ENCODE data around the gene STRN. TPM values are rescaled to one million over a fixed set of nuclear protein-coding genes. Genes with fewer than 3 reads are reported as not detected.
A peak's percentile ranks its signal among the peaks of the same experiment; 100 is the strongest.
"Not testable (repeated sequence)": the region's sequence is repeated elsewhere in the genome, so short reads cannot be mapped to it uniquely, and the experiment has no call there.

STRN gene
- total RNA-seq, 2 experiments from 2014 or later = 20.4 to 20.8 TPM

GRCh38 chr2:36892805-36893204 is 73.5 kb downstream of the STRN start:
- Mint-ChIP-seq H3K27me3 (no peaks in the 10 kb centered on the region), H3K4me1 (ENCODE audit: low read depth) (no peaks in the 10 kb centered on the region), H3K9me3 (no peaks in the 10 kb centered on the region), H3K36me3 (ENCODE audit: low read depth) (peaks cover 79% of the 10 kb centered on the region), H3K27ac (no peak overlapping the region), H3K4me3 (no peak overlapping the region)
- DNase-seq = no peak
- ATAC-seq (ENCODE audit: poor library complexity) = no peak
- POLR2A ChIA-PET = interaction anchor here (0.7 kb wide), 1 partner anchor 24 kb away, joined by 3 read pairs; no protein-coding TSS in a partner anchor
- Histone ChIP-seq H3K4me1 (ENCODE audit: insufficient read depth, low read length) (no peaks in the 10 kb centered on the region), H3K27me3 (ENCODE audit: control insufficient read depth in 1 of 2, insufficient read depth in 2 of 2, low read length in 2 of 2) (no peaks in the 10 kb centered on the region), H3K27ac (ENCODE audit: low read depth in 1 of 2, low read length in 2 of 2) (no peak overlapping the region), H3K36me3 (ENCODE audit: insufficient read depth, low read length) (peaks cover 24% of the 10 kb centered on the region), H3K4me3 (ENCODE audit: low read length) (no peak overlapping the region), H3K9me3 (ENCODE audit: control insufficient read depth in 1 of 2, insufficient read depth in 1 of 2, low read length in 2 of 2) (no peaks in the 10 kb centered on the region)
- CTCF ChIA-PET = no interaction called here
- TF ChIP-seq, protein P1, sequence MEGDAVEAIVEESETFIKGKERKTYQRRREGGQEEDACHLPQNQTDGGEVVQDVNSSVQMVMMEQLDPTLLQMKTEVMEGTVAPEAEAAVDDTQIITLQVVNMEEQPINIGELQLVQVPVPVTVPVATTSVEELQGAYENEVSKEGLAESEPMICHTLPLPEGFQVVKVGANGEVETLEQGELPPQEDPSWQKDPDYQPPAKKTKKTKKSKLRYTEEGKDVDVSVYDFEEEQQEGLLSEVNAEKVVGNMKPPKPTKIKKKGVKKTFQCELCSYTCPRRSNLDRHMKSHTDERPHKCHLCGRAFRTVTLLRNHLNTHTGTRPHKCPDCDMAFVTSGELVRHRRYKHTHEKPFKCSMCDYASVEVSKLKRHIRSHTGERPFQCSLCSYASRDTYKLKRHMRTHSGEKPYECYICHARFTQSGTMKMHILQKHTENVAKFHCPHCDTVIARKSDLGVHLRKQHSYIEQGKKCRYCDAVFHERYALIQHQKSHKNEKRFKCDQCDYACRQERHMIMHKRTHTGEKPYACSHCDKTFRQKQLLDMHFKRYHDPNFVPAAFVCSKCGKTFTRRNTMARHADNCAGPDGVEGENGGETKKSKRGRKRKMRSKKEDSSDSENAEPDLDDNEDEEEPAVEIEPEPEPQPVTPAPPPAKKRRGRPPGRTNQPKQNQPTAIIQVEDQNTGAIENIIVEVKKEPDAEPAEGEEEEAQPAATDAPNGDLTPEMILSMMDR (IDR thresholded peaks at IDR 0.05) = no peak
- intact Hi-C loops (cut with DNase I, micrococcal nuclease) = no loop called here

- Mint-ChIP-seq H3K27ac (no peak overlapping the region), H3K4me1 (ENCODE audit: low read depth) (no peaks in the 10 kb centered on the region), H3K36me3 (ENCODE audit: low read depth) (peaks cover 82% of the 10 kb centered on the region), H3K27me3 (no peaks in the 10 kb centered on the region), H3K9me3 (no peaks in the 10 kb centered on the region), H3K4me3 (no peak overlapping the region)
- H3K4me3 ChIP-seq (ENCODE audit: low read length) = no peak overlapping the region
- H3K36me3 ChIP-seq (ENCODE audit: insufficient read depth, low read length) = peaks cover 37% of the 10 kb centered on the region
- intact Hi-C loops (cut with DNase I, micrococcal nuclease) = no loop called here
- H3K9me3 ChIP-seq (ENCODE audit: control insufficient read depth in 1 of 2, insufficient read depth in 1 of 2, low read length in 2 of 2) = no peaks in the 10 kb centered on the region
- no peak overlapping the region for H3K27ac ChIP-seq (ENCODE audit: low read depth in 1 of 2, low read length in 2 of 2)
- ChIA-PET POLR2A (no interaction called here), CTCF (interaction anchor here (0.6 kb wide), 1 partner anchor 79 kb away, joined by 3 read pairs; no protein-coding TSS in a partner anchor)
- no peak for ATAC-seq (ENCODE audit: poor library complexity)
- no peaks in the 10 kb centered on the region for H3K4me1 ChIP-seq (ENCODE audit: insufficient read depth, low read length)
- peak in 2 of 14 experiments; percentile 13 to 41 for DNase-seq
- no peaks in the 10 kb centered on the region for H3K27me3 ChIP-seq (ENCODE audit: control insufficient read depth in 1 of 2, insufficient read depth in 2 of 2, low read length in 2 of 2)
- TF ChIP-seq, protein P1 (IDR thresholded peaks at IDR 0.05) = no peak
Measured at GRCh38 chr2:36889795-36890194, 76.5 kb downstream of the STRN start.

GRCh38 chr2:36887095-36887494 is 79.2 kb downstream of the STRN start:
- DNase-seq; H3K27me3 Mint-ChIP-seq; H3K27ac ChIP-seq (ENCODE audit: low read depth in 1 of 2, low read length in 2 of 2); H3K9me3 Mint-ChIP-seq; H3K27me3 ChIP-seq (ENCODE audit: control insufficient read depth in 1 of 2, insufficient read depth in 2 of 2, low read length in 2 of 2); POLR2A ChIA-PET; H3K4me3 ChIP-seq (ENCODE audit: low read length); H3K4me1 ChIP-seq (ENCODE audit: insufficient read depth, low read length); H3K9me3 ChIP-seq (ENCODE audit: control insufficient read depth in 1 of 2, insufficient read depth in 1 of 2, low read length in 2 of 2); ATAC-seq (ENCODE audit: poor library complexity); intact Hi-C loops (cut with DNase I, micrococcal nuclease); H3K4me1 Mint-ChIP-seq (ENCODE audit: low read depth); H3K4me3 Mint-ChIP-seq; H3K27ac Mint-ChIP-seq; CTCF ChIA-PET: not testable (repeated sequence)
- H3K36me3 ChIP-seq (ENCODE audit: insufficient read depth, low read length) = peaks cover 50% of the 10 kb centered on the region
- peaks cover 81% of the 10 kb centered on the region for H3K36me3 Mint-ChIP-seq (ENCODE audit: low read depth)

DNA sequence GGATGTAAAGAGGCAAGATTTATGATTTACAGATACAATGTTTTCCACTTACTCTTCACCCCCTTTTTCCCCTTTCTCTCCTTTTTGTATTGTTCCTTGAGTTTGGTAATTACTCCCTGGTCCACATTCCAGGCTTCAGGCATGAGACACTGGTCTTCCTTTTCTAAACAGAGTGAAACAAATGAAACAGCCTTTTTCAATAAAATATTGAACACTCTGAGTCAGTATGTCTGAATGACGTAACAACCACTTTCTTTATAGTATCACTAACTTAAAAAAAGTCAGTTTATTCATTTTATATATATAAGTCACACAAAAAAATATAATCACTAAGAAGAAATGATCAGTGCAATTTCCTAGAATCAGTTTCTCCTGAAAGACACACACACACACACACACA is 79.7 kb downstream of the STRN start:
- TF ChIP-seq, protein P1 (IDR thresholded peaks at IDR 0.05) = no peak
- intact Hi-C loops (cut with DNase I, micrococcal nuclease) = no loop called here
- H3K27ac Mint-ChIP-seq = no peak overlapping the region

More for the DNA sequence above, 79.7 kb downstream of the STRN start:
- ChIA-PET CTCF (interaction anchor here (0.6 kb wide), 1 partner anchor 168 kb away, joined by 4 read pairs; no protein-coding TSS in a partner anchor), POLR2A (no interaction called here)
- no peaks in the 10 kb centered on the region for H3K9me3 Mint-ChIP-seq
- H3K4me1 ChIP-seq (ENCODE audit: insufficient read depth, low read length) = no peaks in the 10 kb centered on the region
- no peaks in the 10 kb centered on the region for H3K4me1 Mint-ChIP-seq (ENCODE audit: low read depth)
- DNase-seq = no peak
- no peaks in the 10 kb centered on the region for H3K27me3 Mint-ChIP-seq
- no peak for ATAC-seq (ENCODE audit: poor library complexity)
- no peak overlapping the region for H3K4me3 Mint-ChIP-seq
- H3K4me3 ChIP-seq (ENCODE audit: low read length) = no peak overlapping the region
- H3K27ac ChIP-seq (ENCODE audit: low read depth in 1 of 2, low read length in 2 of 2) = no peak overlapping the region
- H3K27me3 ChIP-seq (ENCODE audit: control insufficient read depth in 1 of 2, insufficient read depth in 2 of 2, low read length in 2 of 2) = no peaks in the 10 kb centered on the region
- H3K9me3 ChIP-seq (ENCODE audit: control insufficient read depth in 1 of 2, insufficient read depth in 1 of 2, low read length in 2 of 2) = no peaks in the 10 kb centered on the region
- peaks cover 50% of the 10 kb centered on the region for H3K36me3 ChIP-seq (ENCODE audit: insufficient read depth, low read length)
- peaks cover 81% of the 10 kb centered on the region for H3K36me3 Mint-ChIP-seq (ENCODE audit: low read depth)

Measured in CD4-positive, alpha-beta T cell (primary cell).